ENCODE results near the gene KRTAP1-4. TPM values are rescaled to one million over a fixed set of nuclear protein-coding genes. Genes with fewer than 3 reads are reported as not detected.

The KRTAP1-4 gene
- total RNA-seq, 1 donor from 2014 or later = not detected

GRCh38 chr17:40996829-40997228 is 33.2 kb downstream of the KRTAP1-4 start:
- no peak overlapping the region for H3K27ac ChIP-seq
- H3K4me1 ChIP-seq = no peaks in the 10 kb centered on the region
- H3K9me3 ChIP-seq = no peaks in the 10 kb centered on the region
- TF ChIP-seq CTCF (IDR thresholded peaks at IDR 0.05) = no peak
- H3K27me3 ChIP-seq = peaks cover 16% of the 10 kb centered on the region
- ATAC-seq (no peak), DNase-seq (no peak)
- H3K36me3 ChIP-seq = no peaks in the 10 kb centered on the region
- no peak overlapping the region for H3K4me3 ChIP-seq
- intact Hi-C loops (cut with DNase I) = no loop called here

GRCh38 chr17:40995116-40995515 is 34.9 kb downstream of the KRTAP1-4 start:
- H3K27me3 ChIP-seq = peaks cover 23% of the 10 kb centered on the region
- no peak for ATAC-seq
- no peak for DNase-seq
- no peaks in the 10 kb centered on the region for H3K4me1 ChIP-seq
- TF ChIP-seq CTCF (IDR thresholded peaks at IDR 0.05) = no peak
- no peak overlapping the region for H3K4me3 ChIP-seq
- H3K36me3 ChIP-seq = no peaks in the 10 kb centered on the region
- no peaks in the 10 kb centered on the region for H3K9me3 ChIP-seq
- intact Hi-C loops (cut with DNase I) = no loop called here
- no peak overlapping the region for H3K27ac ChIP-seq

GRCh38 chr17:40993839-40994238 is 36.2 kb downstream of the KRTAP1-4 start, which contains the start of gene KRTAP3-3:
Gene KRTAP3-3 (minus strand): TSS chr17:40994164. CDS start chr17:40994097, 67 bp downstream.
- intact Hi-C loops (cut with DNase I) = no loop called here
- H3K4me3 ChIP-seq = no peak within 1 kb of the TSS
- no peaks in the 10 kb centered on the region for H3K36me3 ChIP-seq
- no peak for ATAC-seq
- TF ChIP-seq CTCF (IDR thresholded peaks at IDR 0.05) = no peak
- H3K27ac ChIP-seq = no peak within 1 kb of the TSS
- DNase-seq = no peak
- no peaks in the 10 kb centered on the region for H3K4me1 ChIP-seq
- H3K9me3 ChIP-seq = no peaks in the 10 kb centered on the region
- peaks cover 23% of the 10 kb centered on the region for H3K27me3 ChIP-seq

- intact Hi-C loops (cut with DNase I) = no loop called here
- DNase-seq (no peak), ATAC-seq (no peak)
- H3K27ac ChIP-seq = no peak overlapping the region
- H3K4me1 ChIP-seq = no peaks in the 10 kb centered on the region
- TF ChIP-seq CTCF (IDR thresholded peaks at IDR 0.05) = no peak
- peaks cover 23% of the 10 kb centered on the region for H3K27me3 ChIP-seq
- H3K36me3 ChIP-seq = no peaks in the 10 kb centered on the region
- H3K4me3 ChIP-seq = no peak overlapping the region
- H3K9me3 ChIP-seq = no peaks in the 10 kb centered on the region
Observed at GRCh38 chr17:40993084-40993483, 36.9 kb downstream of the KRTAP1-4 start.

GRCh38 chr17:40992666-40993065 is 37.3 kb downstream of the KRTAP1-4 start:
- H3K9me3 ChIP-seq = no peaks in the 10 kb centered on the region
- no peak overlapping the region for H3K27ac ChIP-seq
- TF ChIP-seq CTCF (IDR thresholded peaks at IDR 0.05) = no peak
- H3K27me3 ChIP-seq = peaks cover 23% of the 10 kb centered on the region
- no peaks in the 10 kb centered on the region for H3K4me1 ChIP-seq
- intact Hi-C loops (cut with DNase I) = no loop called here
- H3K4me3 ChIP-seq = no peak overlapping the region
- DNase-seq = no peak
- H3K36me3 ChIP-seq = no peaks in the 10 kb centered on the region
- no peak for ATAC-seq

- Histone ChIP-seq H3K27me3 (peaks cover 7% of the 10 kb centered on the region), H3K36me3 (no peaks in the 10 kb centered on the region), H3K9me3 (no peaks in the 10 kb centered on the region), H3K27ac (no peak overlapping the region), H3K4me3 (no peak overlapping the region), H3K4me1 (no peaks in the 10 kb centered on the region)
- ATAC-seq (no peak), DNase-seq (no peak)
- intact Hi-C loops (cut with DNase I) = no loop called here
- no peak for TF ChIP-seq CTCF (IDR thresholded peaks at IDR 0.05)
Observed at GRCh38 chr17:40986920-40987319, 43.1 kb downstream of the KRTAP1-4 start.

Data from upper lobe of right lung (tissue), 1 donor.